Activated CD4-positive, alpha-beta T cell treated with anti-CD3 and anti-CD28 coated beads, Interleukin-2, Interleukin-6, amounts not matched to agents 100 ng/mL and 50 ng/mL, durations not matched to agents 16 hours and 8 hours (primary cell): Measurements from ENCODE around the gene CRIP2.

ENCODE experiments used
- DNase-seq: peaks from one replicate; pipeline ENCODE4 v3.0.0-alpha.2; 2020

The CRIP2 gene

GRCh38 chr14:105474483-105475268 is at the start of gene CRIP2:
TSS of gene CRIP2 (plus strand) at chr14:105474821. CDS start at chr14:105474863, 42 bp downstream.
- no peak for DNase-seq

- no peak for DNase-seq
Observed at GRCh38 chr14:105424861-105425260, 49.8 kb upstream of the CRIP2 start.

- DNase-seq = no peak
Observed at GRCh38 chr14:105425823-105426247, 48.8 kb upstream of the CRIP2 start.

- DNase-seq = no peak
Observed at GRCh38 chr14:105426416-105427130, 48.0 kb upstream of the CRIP2 start.

- no peak for DNase-seq
Observed at GRCh38 chr14:105427412-105427811, 47.2 kb upstream of the CRIP2 start.

- DNase-seq = no peak
Observed at GRCh38 chr14:105427936-105428485, 46.6 kb upstream of the CRIP2 start.

- no peak for DNase-seq
Observed at GRCh38 chr14:105430042-105430441, 44.6 kb upstream of the CRIP2 start.

- DNase-seq = no peak
Observed at GRCh38 chr14:105430565-105430964, 44.1 kb upstream of the CRIP2 start.

GRCh38 chr14:105431256-105431655 is 43.4 kb upstream of the CRIP2 start:
- DNase-seq = no peak

GRCh38 chr14:105432657-105433056 is 42.0 kb upstream of the CRIP2 start:
- DNase-seq = no peak

GRCh38 chr14:105433161-105433605 is 41.4 kb upstream of the CRIP2 start:
- no peak for DNase-seq

GRCh38 chr14:105436402-105436801 is 38.2 kb upstream of the CRIP2 start:
- no peak for DNase-seq

- DNase-seq = no peak
Observed at GRCh38 chr14:105436891-105437722, 37.5 kb upstream of the CRIP2 start.

GRCh38 chr14:105437723-105438500 is 36.7 kb upstream of the CRIP2 start:
- no peak for DNase-seq

GRCh38 chr14:105439179-105439578 is 35.4 kb upstream of the CRIP2 start:
- no peak for DNase-seq

- DNase-seq = no peak
Observed at GRCh38 chr14:105439710-105440553, 34.7 kb upstream of the CRIP2 start.

- DNase-seq = no peak
Observed at GRCh38 chr14:105440554-105440900, 34.1 kb upstream of the CRIP2 start.

GRCh38 chr14:105440992-105441391 is 33.6 kb upstream of the CRIP2 start:
- no peak for DNase-seq

GRCh38 chr14:105442125-105442524 is 32.5 kb upstream of the CRIP2 start:
- DNase-seq = no peak

GRCh38 chr14:105442834-105443233 is 31.8 kb upstream of the CRIP2 start:
- no peak for DNase-seq

GRCh38 chr14:105444859-105445258 is 29.8 kb upstream of the CRIP2 start:
- no peak for DNase-seq
